HepG2 (cell line): ENCODE measurements around the gene SRSF12. TPM values are rescaled to one million over a fixed set of nuclear protein-coding genes. Genes with fewer than 3 reads are reported as not detected.

Source experiments
- AHR ChIP-seq: IDR thresholded peaks from 2 replicates; pipeline ENCODE4 v1.6.1; 2018; ENCODE audit warnings: missing genetic modification reagents, missing compliant biosample characterization
- GABPB1 ChIP-seq: IDR thresholded peaks from 2 replicates; pipeline ENCODE4 v1.6.1; 2016; ENCODE audit warnings: mild to moderate bottlenecking, missing genetic modification reagents, moderate library complexity, missing compliant biosample characterization
- HOMEZ ChIP-seq: IDR thresholded peaks from 2 replicates; pipeline ENCODE4 v1.6.1; 2016; ENCODE audit warnings: low read depth
- KDM2A ChIP-seq: sonication (generic); formaldehyde crosslinking; IDR thresholded peaks from 2 replicates; pipeline ENCODE4 v1.4.0; 2020; ENCODE audit warnings: low read depth, missing genetic modification reagents, borderline replicate concordance
- MAZ ChIP-seq, 2 experiments: sonication (generic) in 1 of 2; formaldehyde crosslinking in 1 of 2; IDR thresholded peaks; 2 replicates each; pipeline versions ENCODE4 v1.5.0 to v1.6.1; 2012 to 2020; ENCODE audit warnings: low read depth in 2 of 2, mild to moderate bottlenecking in 2 of 2, borderline replicate concordance in 1 of 2, improper control_type of control experiment in 1 of 2, low read length in 1 of 2, missing genetic modification reagents in 1 of 2, moderate library complexity in 1 of 2
- NCOR1 ChIP-seq: fragments of 200-600 bp; sonication (generic); IDR thresholded peaks from 2 replicates; pipeline ENCODE4 v1.7.0; 2017; ENCODE audit warnings: antibody characterized with exemption, low read length, borderline replicate concordance
- NFKB2 ChIP-seq: sonication (generic); formaldehyde crosslinking; IDR thresholded peaks from 2 replicates; pipeline ENCODE4 v1.4.0; 2020; ENCODE audit warnings: missing genetic modification reagents, borderline replicate concordance
- NR2F2 ChIP-seq: IDR thresholded peaks from 2 replicates; pipeline ENCODE4 v1.6.1; 2012; ENCODE audit warnings: low read depth, inconsistent platforms, borderline replicate concordance
- SALL1 ChIP-seq: sonication (generic); formaldehyde crosslinking; IDR thresholded peaks from 2 replicates; pipeline ENCODE4 v1.8.0; 2022; ENCODE audit warnings: mild to moderate bottlenecking, missing genetic modification reagents
- SALL2 ChIP-seq: sonication (generic); formaldehyde crosslinking; IDR thresholded peaks from 2 replicates; pipeline ENCODE4 v1.8.1; 2023; ENCODE audit warnings: mild to moderate bottlenecking, missing genetic modification reagents, inconsistent platforms
- SMAD1 ChIP-seq: sonication (generic); formaldehyde crosslinking; IDR thresholded peaks from 2 replicates; pipeline ENCODE4 v1.4.0; 2020; ENCODE audit warnings: missing genetic modification reagents, low read depth, mild to moderate bottlenecking, borderline replicate concordance
- TAF1 ChIP-seq: sonication (generic); formaldehyde crosslinking; IDR thresholded peaks from 2 replicates; pipeline ENCODE4 v1.4.0; 2020; ENCODE audit warnings: missing genetic modification reagents
- TFDP1 ChIP-seq: IDR thresholded peaks from 2 replicates; pipeline ENCODE4 v1.6.1; 2016; ENCODE audit warnings: missing compliant biosample characterization, missing genetic modification reagents, borderline replicate concordance
- TP53 ChIP-seq: sonication (generic); formaldehyde crosslinking; conservative IDR thresholded peaks from 2 replicates; pipeline ENCODE4 v1.4.0; 2020; ENCODE audit warnings: missing genetic modification reagents
- UBTF ChIP-seq: sonication (generic); formaldehyde crosslinking; IDR thresholded peaks from 2 replicates; pipeline ENCODE4 v1.4.0; 2020; ENCODE audit warnings: mild to moderate bottlenecking, missing genetic modification reagents
- YY1 ChIP-seq: IDR thresholded peaks from 2 replicates; pipeline ENCODE4 v1.6.1; 2011; ENCODE audit warnings: low read length, low read depth, moderate library complexity, mild to moderate bottlenecking; ENCODE audit not compliant: insufficient read depth, insufficient replicate concordance
- ZFY ChIP-seq: sonication (generic); formaldehyde crosslinking; IDR thresholded peaks from 2 replicates; pipeline ENCODE4 v1.4.0; 2020; ENCODE audit warnings: missing genetic modification reagents
- ZNF17 ChIP-seq: sonication (generic); formaldehyde crosslinking; IDR thresholded peaks from 2 replicates; pipeline ENCODE4 v1.5.0; 2020; ENCODE audit warnings: mild to moderate bottlenecking, missing genetic modification reagents
- ZNF546 ChIP-seq: sonication (generic); formaldehyde crosslinking; conservative IDR thresholded peaks from 2 replicates; pipeline ENCODE4 v1.8.1; 2023; ENCODE audit warnings: mild to moderate bottlenecking, missing genetic modification reagents
- ZNF557 ChIP-seq: sonication (generic); formaldehyde crosslinking; IDR thresholded peaks from 2 replicates; pipeline ENCODE4 v1.4.0; 2020; ENCODE audit warnings: missing genetic modification reagents
- ZNF800 ChIP-seq: sonication (generic); formaldehyde crosslinking; IDR thresholded peaks from 2 replicates; pipeline ENCODE4 v1.4.0; 2020; ENCODE audit warnings: missing genetic modification reagents
- polyA plus RNA-seq, 8 experiments: library from polyadenylated mRNA; depleted of rRNA in 3 of 8; stranded (reverse) in 7 of 8; unstranded in 1 of 8; fragments of >200 nt; fragmentation: Illumina TruSeq in 4 of 8; extraction: Trizol in 4 of 8; gene quantifications; 2 replicates each; pipeline versions ENCODE4 v1.2.1 to v1.2.3, GENCODE V29; 2011 to 2016; ENCODE audit warnings: low read depth in 4 of 8, missing spikeins in 1 of 8, mixed read lengths in 1 of 8; ENCODE audit not compliant: insufficient read depth in 1 of 8
- total RNA-seq, 5 experiments: library from RNA; depleted of rRNA; stranded (reverse); fragments of >200 nt; fragmentation: Illumina TruSeq; extraction: Trizol; gene quantifications; 2 replicates each; pipeline ENCODE4 v1.2.3, GENCODE V29; 2016; ENCODE audit warnings: low read depth in 1 of 5

The SRSF12 gene
- total and polyA plus RNA-seq, 2 of the 13 experiments (the other 11 are each of a cell fraction or from before 2014, with no cell fraction given), result 1.7 to 1.9 TPM

- no peak for TF ChIP-seq HOMEZ (CRISPR knock-in tag)
- TF ChIP-seq YY1, result peak; percentile 28
- peak; percentile 76 for TF ChIP-seq ZFY (CRISPR knock-in tag)
- 0 out of 2 replicates have a peak, but pooled peaks have one; percentile 22 for TF ChIP-seq SALL2 (CRISPR knock-in tag)
- no peak for TF ChIP-seq NR2F2
- 0 out of 2 replicates have a peak, but pooled peaks have one; percentile 47 for TF ChIP-seq SMAD1 (CRISPR knock-in tag)
- peak; percentile 11; the same call in 1 of the 2 replicates for TF ChIP-seq TAF1 (CRISPR knock-in tag)
- TF ChIP-seq SALL1, result peak; percentile 61
- TF ChIP-seq TFDP1 (CRISPR knock-in tag), result peak; percentile 36; the same call in 1 of the 2 replicates
- no peak for TF ChIP-seq ZNF557
- TF ChIP-seq UBTF (CRISPR knock-in tag), result peak; percentile 90; the same call in 1 of the 2 replicates
- peak; percentile 70; the same call in 1 of the 2 replicates for TF ChIP-seq ZNF546 (CRISPR knock-in tag)
- TF ChIP-seq MAZ (IDR thresholded peaks at IDR 0.05; ENCODE audit: borderline replicate concordance, low read depth, low read length), result no peak
- TF ChIP-seq MAZ (CRISPR knock-in tag; IDR thresholded peaks at IDR 0.05; ENCODE audit: low read depth), result peak; percentile 68; the same call in 1 of the 2 replicates
- TF ChIP-seq ZNF800, result peak; percentile 96
- no peak for TF ChIP-seq NCOR1
- TF ChIP-seq NFKB2, result peak; percentile 51; the same call in 1 of the 2 replicates
- no peak for TF ChIP-seq AHR (CRISPR knock-in tag)
- TF ChIP-seq TP53 (CRISPR knock-in tag), result no peak
- 0 out of 2 replicates have a peak, but pooled peaks have one; percentile 41 for TF ChIP-seq KDM2A (CRISPR knock-in tag)
- TF ChIP-seq GABPB1, result peak; percentile 56; the same call in 1 of the 2 replicates
- TF ChIP-seq ZNF17 (CRISPR knock-in tag), result no peak
Observed at GRCh38 chr6:89117211-89118108, at the start of gene SRSF12 (continued).
